HepG2 (cell line): ENCODE data around the gene PPBP.

Experiments
- ATF7-NPFF ChIP-seq: sonication (generic); formaldehyde crosslinking; IDR thresholded peaks from 2 replicates; pipeline ENCODE4 v1.8.1; 2023; ENCODE audit warnings: mild to moderate bottlenecking, low read depth, missing genetic modification reagents, moderate library complexity
- E2F5 ChIP-seq: sonication (generic); formaldehyde crosslinking; conservative IDR thresholded peaks from 2 replicates; pipeline ENCODE4 v1.4.0; 2020; ENCODE audit warnings: missing genetic modification reagents
- FOXM1 ChIP-seq: sonication (generic); formaldehyde crosslinking; IDR thresholded peaks from 2 replicates; pipeline ENCODE4 v1.5.0; 2020; ENCODE audit warnings: missing genetic modification reagents
- PPARG ChIP-seq: conservative IDR thresholded peaks from 2 replicates; pipeline ENCODE4 v1.6.1; 2016; ENCODE audit warnings: missing biosample characterization, missing genetic modification reagents
- RBM22 ChIP-seq: fragments of 200-400 bp; formaldehyde crosslinking; optimal IDR thresholded peaks from 2 replicates; pipeline ENCODE3; 2017; ENCODE audit warnings: mild to moderate bottlenecking, low read length, moderate library complexity
- RNF219 ChIP-seq: sonication (generic); formaldehyde crosslinking; IDR thresholded peaks from 2 replicates; pipeline ENCODE4 v1.5.0; 2020; ENCODE audit warnings: mild to moderate bottlenecking, missing genetic modification reagents
- SAFB2 ChIP-seq: sonication (generic); formaldehyde crosslinking; IDR thresholded peaks from 2 replicates; pipeline ENCODE4 v1.5.1; 2020; ENCODE audit warnings: missing genetic modification reagents, low read depth, mild to moderate bottlenecking, borderline replicate concordance
- YY1 ChIP-seq: IDR thresholded peaks from 2 replicates; pipeline ENCODE4 v1.6.1; 2011; ENCODE audit warnings: low read length, low read depth, moderate library complexity, mild to moderate bottlenecking; ENCODE audit not compliant: insufficient read depth, insufficient replicate concordance
- ZBTB8A ChIP-seq: sonication (generic); formaldehyde crosslinking; IDR thresholded peaks from 2 replicates; pipeline ENCODE4 v1.4.0; 2020; ENCODE audit warnings: mild to moderate bottlenecking, low read depth, missing genetic modification reagents, borderline replicate concordance
- ZKSCAN8 ChIP-seq: IDR thresholded peaks from 2 replicates; pipeline ENCODE4 v1.6.1; 2016; ENCODE audit warnings: borderline replicate concordance, missing genetic modification reagents, missing compliant biosample characterization
- ZMYM4 ChIP-seq: sonication (generic); formaldehyde crosslinking; IDR thresholded peaks from 2 replicates; pipeline ENCODE4 v1.8.1; 2023; ENCODE audit warnings: mild to moderate bottlenecking, missing genetic modification reagents
- TF ChIP-seq, protein P1 (sequence below): sonication (generic); formaldehyde crosslinking; IDR thresholded peaks from 2 replicates; pipeline ENCODE4 v1.5.0; 2020; ENCODE audit warnings: mild to moderate bottlenecking, missing genetic modification reagents, moderate library complexity
- TF ChIP-seq, protein P2 (sequence below): sonication (generic); formaldehyde crosslinking; IDR thresholded peaks from 2 replicates; pipeline ENCODE4 v1.8.0; 2022; ENCODE audit warnings: low read depth, missing genetic modification reagents

- no peak for TF ChIP-seq PPARG
- no peak for TF ChIP-seq ATF7-NPFF (CRISPR knock-in tag)
- no peak for TF ChIP-seq ZBTB8A (CRISPR knock-in tag)
- TF ChIP-seq RNF219 = no peak
- TF ChIP-seq, protein P1, sequence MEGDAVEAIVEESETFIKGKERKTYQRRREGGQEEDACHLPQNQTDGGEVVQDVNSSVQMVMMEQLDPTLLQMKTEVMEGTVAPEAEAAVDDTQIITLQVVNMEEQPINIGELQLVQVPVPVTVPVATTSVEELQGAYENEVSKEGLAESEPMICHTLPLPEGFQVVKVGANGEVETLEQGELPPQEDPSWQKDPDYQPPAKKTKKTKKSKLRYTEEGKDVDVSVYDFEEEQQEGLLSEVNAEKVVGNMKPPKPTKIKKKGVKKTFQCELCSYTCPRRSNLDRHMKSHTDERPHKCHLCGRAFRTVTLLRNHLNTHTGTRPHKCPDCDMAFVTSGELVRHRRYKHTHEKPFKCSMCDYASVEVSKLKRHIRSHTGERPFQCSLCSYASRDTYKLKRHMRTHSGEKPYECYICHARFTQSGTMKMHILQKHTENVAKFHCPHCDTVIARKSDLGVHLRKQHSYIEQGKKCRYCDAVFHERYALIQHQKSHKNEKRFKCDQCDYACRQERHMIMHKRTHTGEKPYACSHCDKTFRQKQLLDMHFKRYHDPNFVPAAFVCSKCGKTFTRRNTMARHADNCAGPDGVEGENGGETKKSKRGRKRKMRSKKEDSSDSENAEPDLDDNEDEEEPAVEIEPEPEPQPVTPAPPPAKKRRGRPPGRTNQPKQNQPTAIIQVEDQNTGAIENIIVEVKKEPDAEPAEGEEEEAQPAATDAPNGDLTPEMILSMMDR = no peak
- no peak for TF ChIP-seq YY1
- TF ChIP-seq E2F5 = no peak
- no peak for TF ChIP-seq ZKSCAN8 (CRISPR knock-in tag)
- no peak for TF ChIP-seq ZMYM4 (CRISPR knock-in tag)
- TF ChIP-seq FOXM1 = no peak
- TF ChIP-seq, protein P2, sequence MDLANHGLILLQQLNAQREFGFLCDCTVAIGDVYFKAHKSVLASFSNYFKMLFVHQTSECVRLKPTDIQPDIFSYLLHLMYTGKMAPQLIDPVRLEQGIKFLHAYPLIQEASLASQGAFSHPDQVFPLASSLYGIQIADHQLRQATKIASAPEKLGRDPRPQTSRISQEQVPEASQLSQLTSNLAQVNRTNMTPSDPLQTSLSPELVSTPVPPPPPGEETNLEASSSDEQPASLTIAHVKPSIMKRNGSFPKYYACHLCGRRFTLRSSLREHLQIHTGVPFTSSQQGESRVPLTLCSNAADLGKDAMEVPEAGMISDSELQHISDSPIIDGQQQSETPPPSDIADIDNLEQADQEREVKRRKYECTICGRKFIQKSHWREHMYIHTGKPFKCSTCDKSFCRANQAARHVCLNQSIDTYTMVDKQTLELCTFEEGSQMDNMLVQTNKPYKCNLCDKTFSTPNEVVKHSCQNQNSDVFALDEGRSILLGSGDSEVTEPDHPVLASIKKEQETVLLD (CRISPR knock-in tag) = no peak
- TF ChIP-seq SAFB2 = no peak
- TF ChIP-seq RBM22 = no peak
Observed at GRCh38 chr4:74009307-74009706, 21.3 kb upstream of the PPBP start.
